ENCODE measurements around the gene MICAL3. TPM values are rescaled to one million over a fixed set of nuclear protein-coding genes. Genes with fewer than 3 reads are reported as not detected.

The MICAL3 gene
- total RNA-seq, 1 donor from 2014 or later, result 33.6 TPM

GRCh38 chr22:17961446-17961729 is 63.0 kb downstream of the MICAL3 start:
- Mint-ChIP-seq H3K9me3 (no peaks in the 10 kb centered on the region), H3K36me3 (no peaks in the 10 kb centered on the region), H3K4me1 (peaks cover 51% of the 10 kb centered on the region), H3K4me3 (no peak overlapping the region), H3K27me3 (ENCODE audit: insufficient read depth, low read depth) (peaks cover 6% of the 10 kb centered on the region), H3K27ac (peak overlapping the region; percentile 80)
- peaks cover 58% of the 10 kb centered on the region for H3K79me2 ChIP-seq (ENCODE audit: low read depth)
- peaks cover 30% of the 10 kb centered on the region for H3K4me1 ChIP-seq
- no peaks in the 10 kb centered on the region for H3K27me3 ChIP-seq
- no peak overlapping the region for H3K27ac ChIP-seq
- H3K36me3 ChIP-seq, result no peaks in the 10 kb centered on the region
- H3F3A ChIP-seq (ENCODE audit: low read depth), result peaks cover 7% of the 10 kb centered on the region
- no peaks in the 10 kb centered on the region for H3K9me3 ChIP-seq (ENCODE audit: low read depth)
- H3K4me2 ChIP-seq, result peak overlapping the region; percentile 60
- no peak for TF ChIP-seq EZH2phosphoT487 (IDR thresholded peaks at IDR 0.05)
- no peak for TF ChIP-seq CTCF (IDR thresholded peaks at IDR 0.05)
- no peak for TF ChIP-seq EZH2 (IDR thresholded peaks at IDR 0.05)
- H2AFZ ChIP-seq (replicated peaks), result no peak overlapping the region
- no peak overlapping the region for H3K4me3 ChIP-seq
- H3K9ac ChIP-seq, result no peak overlapping the region
- DNase-seq (ENCODE audit: low spot score), result no peak
- H4K20me1 ChIP-seq (ENCODE audit: low read depth), result peaks cover 53% of the 10 kb centered on the region

- H3K79me2 ChIP-seq (ENCODE audit: low read depth), result peaks cover 59% of the 10 kb centered on the region
- peaks cover 6% of the 10 kb centered on the region for H3K27me3 Mint-ChIP-seq (ENCODE audit: insufficient read depth, low read depth)
- H3K36me3 ChIP-seq, result no peaks in the 10 kb centered on the region
- H3K4me3 ChIP-seq, result no peak overlapping the region
- no peak overlapping the region for H3K27ac ChIP-seq
- peak overlapping the region; percentile 80 for H3K27ac Mint-ChIP-seq
- peaks cover 30% of the 10 kb centered on the region for H3K4me1 ChIP-seq
- peak; percentile 53 for DNase-seq (ENCODE audit: low spot score)
- TF ChIP-seq EZH2phosphoT487 (IDR thresholded peaks at IDR 0.05), result no peak
- TF ChIP-seq EZH2 (IDR thresholded peaks at IDR 0.05), result no peak
- TF ChIP-seq CTCF (IDR thresholded peaks at IDR 0.05), result no peak
- no peaks in the 10 kb centered on the region for H3K9me3 ChIP-seq (ENCODE audit: low read depth)
- peaks cover 7% of the 10 kb centered on the region for H3F3A ChIP-seq (ENCODE audit: low read depth)
- H3K9ac ChIP-seq, result no peak overlapping the region
- no peaks in the 10 kb centered on the region for H3K36me3 Mint-ChIP-seq
- H3K27me3 ChIP-seq, result no peaks in the 10 kb centered on the region
- no peaks in the 10 kb centered on the region for H3K9me3 Mint-ChIP-seq
- no peak overlapping the region for H2AFZ ChIP-seq (replicated peaks)
- peaks cover 57% of the 10 kb centered on the region for H4K20me1 ChIP-seq (ENCODE audit: low read depth)
- H3K4me1 Mint-ChIP-seq, result peaks cover 48% of the 10 kb centered on the region
- H3K4me2 ChIP-seq, result peak overlapping the region; percentile 60
- H3K4me3 Mint-ChIP-seq, result no peak overlapping the region
Observed at GRCh38 chr22:17960695-17961445, 63.5 kb downstream of the MICAL3 start.

- Mint-ChIP-seq H3K27me3 (ENCODE audit: insufficient read depth, low read depth) (peaks cover 8% of the 10 kb centered on the region), H3K4me3 (peak overlapping the region; percentile 48), H3K9me3 (no peaks in the 10 kb centered on the region), H3K36me3 (no peaks in the 10 kb centered on the region), H3K27ac (peak overlapping the region; percentile 80), H3K4me1 (peaks cover 52% of the 10 kb centered on the region)
- Histone ChIP-seq H3F3A (ENCODE audit: low read depth) (peaks cover 7% of the 10 kb centered on the region), H3K27ac (no peak overlapping the region), H4K20me1 (ENCODE audit: low read depth) (peaks cover 59% of the 10 kb centered on the region), H3K9ac (no peak overlapping the region), H3K79me2 (ENCODE audit: low read depth) (peaks cover 58% of the 10 kb centered on the region), H3K9me3 (ENCODE audit: low read depth) (no peaks in the 10 kb centered on the region), H3K4me2 (no peak overlapping the region), H3K4me3 (no peak overlapping the region), H3K27me3 (no peaks in the 10 kb centered on the region), H2AFZ (replicated peaks) (no peak overlapping the region), H3K36me3 (no peaks in the 10 kb centered on the region), H3K4me1 (peaks cover 34% of the 10 kb centered on the region)
- no peak for DNase-seq (ENCODE audit: low spot score)
- TF ChIP-seq EZH2phosphoT487 (IDR thresholded peaks at IDR 0.05) (no peak), EZH2 (IDR thresholded peaks at IDR 0.05) (no peak), CTCF (IDR thresholded peaks at IDR 0.05) (no peak)
Observed at GRCh38 chr22:17960011-17960410, 64.3 kb downstream of the MICAL3 start.

Data from neural progenitor cell (in vitro differentiated cells).